Measurements from ENCODE around the gene C16orf95. TPM values are rescaled to one million over a fixed set of nuclear protein-coding genes. Genes with fewer than 3 reads are reported as not detected.

C16orf95 gene
- total and polyA plus RNA-seq, 2 of the 4 experiments (the other 2 are of a cell fraction) = 2.0 to 4.7 TPM

- H2AK5ac ChIP-seq (ENCODE audit: low read depth, low read length) = no peak overlapping the region
- H3K79me1 ChIP-seq (ENCODE audit: low read depth in 1 of 2, low read length in 2 of 2) = peaks cover 0 to 15% of the 10 kb centered on the region in 2 experiments; a peak in 3 of 4 replicates
- no peaks in the 10 kb centered on the region for H3K27me3 ChIP-seq (ENCODE audit: control insufficient read depth, insufficient read depth, low read length)
- H3K56ac ChIP-seq (ENCODE audit: extremely low read depth, insufficient read depth, low read length) = no peak overlapping the region
- no peak overlapping the region for H3K4me2 ChIP-seq (ENCODE audit: low read depth, low read length)
- H2BK120ac ChIP-seq (ENCODE audit: low read depth, low read length) = no peak overlapping the region
- dilution Hi-C loops (cut with HindIII; ENCODE audit: low sequenced_read_pairs, unreplicated experiment) = no loop called here
- H3K23ac ChIP-seq (ENCODE audit: low read depth, low read length) = no peak overlapping the region
- no peak overlapping the region for H3K4ac ChIP-seq (ENCODE audit: low read depth, low read length)
- ChIA-PET POLR2A (ENCODE audit: unreplicated experiment) (no interaction called here), CTCF (interaction anchor here (0.9 kb wide), 1 partner anchor 31 kb away, joined by 3 read pairs; no protein-coding TSS in a partner anchor)
- H2AK9ac ChIP-seq (replicated peaks; ENCODE audit: low read depth, low read length, poor library complexity) = no peak overlapping the region
- 85% methylated on average over 3 of the region's 10 CpGs; no CpG with 5 or more reads in 1 of the 2 experiments for WGBS, 2 experiments (ENCODE audit: extremely low coverage in 2 of 2, insufficient read length in 1 of 2)
- H3K36me3 ChIP-seq (ENCODE audit: control insufficient read depth, insufficient read depth, low read length) = peaks cover 48% of the 10 kb centered on the region
- peak; percentile 40 for ATAC-seq (ENCODE audit: low read depth)
- no peak overlapping the region for H2BK5ac ChIP-seq (ENCODE audit: low read depth, low read length, poor library complexity, severe bottlenecking)
- H3K14ac ChIP-seq (replicated peaks; ENCODE audit: low read depth, low read length) = no peak overlapping the region
- no peaks in the 10 kb centered on the region for H3K9me3 ChIP-seq (ENCODE audit: control insufficient read depth, insufficient read depth, low read length)
- H4K91ac ChIP-seq (ENCODE audit: insufficient read depth, low read depth, low read length) = no peak overlapping the region
- H3K9ac ChIP-seq (ENCODE audit: low read depth, low read length) = no peak overlapping the region
- BruUV-seq (replicated peaks) = no TSS peak
- DNase-seq = peak; percentile 52
- no peak overlapping the region for H2BK20ac ChIP-seq (ENCODE audit: low read depth, low read length)
- H4K20me1 ChIP-seq (ENCODE audit: insufficient read depth, low read length) = peaks cover 14% of the 10 kb centered on the region
- in situ Hi-C loops (cut with MboI; ENCODE audit: low sequenced_read_pairs) = no loop called here
- H3K4me3 ChIP-seq (ENCODE audit: insufficient read depth, low read depth, low read length) = no peak overlapping the region
- peaks cover 3% of the 10 kb centered on the region; the same call in 1 of the 2 replicates for H3K9me1 ChIP-seq (ENCODE audit: insufficient read depth, low read length)
- intact Hi-C loops (cut with micrococcal nuclease) = no loop called here
- H4K8ac ChIP-seq (ENCODE audit: low read depth in 2 of 2, low read length in 2 of 2) = no peak overlapping the region
- TF ChIP-seq FOS (IDR thresholded peaks at IDR 0.05; ENCODE audit: low read depth, low read length) (no peak), MAZ (IDR thresholded peaks at IDR 0.05; ENCODE audit: borderline replicate concordance, low read depth, low read length) (no peak), CTCF (conservative IDR thresholded peaks at IDR 0.05; ENCODE audit: low read depth, low read length) (no peak), RFX5 (IDR thresholded peaks at IDR 0.05; ENCODE audit: low read depth, low read length) (no peak), MXI1 (IDR thresholded peaks at IDR 0.05; ENCODE audit: borderline replicate concordance, low read depth, low read length) (no peak), CHD1 (IDR thresholded peaks at IDR 0.05; ENCODE audit: low read depth, low read length) (no peak), USF2 (IDR thresholded peaks at IDR 0.05; ENCODE audit: low read depth, low read length) (peak; percentile 46; the same call in 1 of the 2 replicates), POLR2A (IDR thresholded peaks at IDR 0.05; ENCODE audit: low read depth, low read length) (no peak), MAFK (IDR thresholded peaks at IDR 0.05; ENCODE audit: low read depth, low read length) (no peak), CEBPB (IDR thresholded peaks at IDR 0.05; ENCODE audit: low read depth, low read length) (no peak), SMC3 (IDR thresholded peaks at IDR 0.05; ENCODE audit: low read depth, low read length) (no peak), ELK1 (IDR thresholded peaks at IDR 0.05; ENCODE audit: borderline replicate concordance, low read depth, low read length) (no peak), RAD21 (IDR thresholded peaks at IDR 0.05; ENCODE audit: low read length) (no peak), BHLHE40 (IDR thresholded peaks at IDR 0.05; ENCODE audit: low read depth, low read length) (peak; percentile 92), NFE2L2 (IDR thresholded peaks at IDR 0.05; ENCODE audit: low read depth, low read length) (no peak), RCOR1 (IDR thresholded peaks at IDR 0.05; ENCODE audit: insufficient replicate concordance, low read length) (no peak)
- no peak overlapping the region for H2AFZ ChIP-seq (replicated peaks; ENCODE audit: low read length, poor library complexity)
- no peak overlapping the region for H3K18ac ChIP-seq (ENCODE audit: low read depth, low read length)
- H3K4me1 ChIP-seq (ENCODE audit: control insufficient read depth, insufficient read depth, low read length) = peaks cover 3% of the 10 kb centered on the region; the same call in 1 of the 2 replicates
- H4K5ac ChIP-seq (ENCODE audit: low read depth, low read length) = no peak overlapping the region
- no peak overlapping the region for H2BK15ac ChIP-seq (ENCODE audit: low read depth, low read length)
- H3K27ac ChIP-seq (ENCODE audit: insufficient read depth, low read length) = no peak overlapping the region
Measured at GRCh38 chr16:87332150-87332549, 15.0 kb upstream of the C16orf95 start.

All from IMR-90 (cell line).